Trophoblast cell (in vitro differentiated cells and primary cell): ENCODE results near the gene KY.

Experiments
- DNase-seq, 2 donors: peaks; one replicate each; pipeline ENCODE4 v3.0.0-alpha.2; 2016
- H2AFZ ChIP-seq: 2 replicates; pipeline ENCODE4 v1.6.1; 2013; ENCODE audit warnings: low read length, moderate library complexity, mild to moderate bottlenecking; ENCODE audit not compliant: insufficient read depth, poor library complexity
- H2AK5ac ChIP-seq: 2 replicates; pipeline ENCODE4 v1.6.1; 2013; ENCODE audit warnings: mild to moderate bottlenecking, low read length
- H2BK120ac ChIP-seq: 2 replicates; pipeline ENCODE4 v1.6.1; 2013; ENCODE audit warnings: low read length, mild to moderate bottlenecking, moderate library complexity; ENCODE audit not compliant: insufficient read depth, poor library complexity
- H2BK12ac ChIP-seq: 2 replicates; pipeline ENCODE4 v1.6.1; 2013; ENCODE audit warnings: mild to moderate bottlenecking, low read length, moderate library complexity
- H2BK5ac ChIP-seq: 2 replicates; pipeline ENCODE4 v1.6.1; 2013; ENCODE audit warnings: low read length, low read depth, moderate library complexity, mild to moderate bottlenecking; ENCODE audit not compliant: poor library complexity
- H3K14ac ChIP-seq: 2 replicates; pipeline ENCODE4 v1.6.1; 2013; ENCODE audit warnings: mild to moderate bottlenecking, low read length
- H3K18ac ChIP-seq: 2 replicates; pipeline ENCODE4 v1.6.1; 2013; ENCODE audit warnings: mild to moderate bottlenecking, low read length
- H3K23ac ChIP-seq: 2 replicates; pipeline ENCODE4 v1.6.1; 2013; ENCODE audit warnings: low read length
- H3K27ac ChIP-seq: 2 replicates; pipeline ENCODE4 v1.5.1; 2013; ENCODE audit warnings: low read depth, mild to moderate bottlenecking, inconsistent platforms, low read length, moderate library complexity
- H3K27me3 ChIP-seq: 2 replicates; pipeline ENCODE4 v1.6.1; 2013; ENCODE audit warnings: inconsistent platforms, mild to moderate bottlenecking, low read length, moderate library complexity; ENCODE audit not compliant: insufficient read depth
- H3K36me3 ChIP-seq, 2 experiments: 1 replicate in 1 of 2; 2 replicates in 1 of 2; pipeline ENCODE4 v1.6.1; 2013; ENCODE audit warnings: low read length in 2 of 2, mild to moderate bottlenecking in 2 of 2, moderate library complexity in 1 of 2; ENCODE audit not compliant: insufficient read depth in 2 of 2, control insufficient read depth in 1 of 2
- H3K4ac ChIP-seq: 2 replicates; pipeline ENCODE4 v1.6.1; 2013; ENCODE audit warnings: low read depth, mild to moderate bottlenecking, low read length, moderate library complexity
- H3K4me1 ChIP-seq, 2 experiments: 1 replicate in 1 of 2; 2 replicates in 1 of 2; pipeline ENCODE4 v1.6.1; 2013; ENCODE audit warnings: low read length in 2 of 2, mild to moderate bottlenecking in 2 of 2, moderate library complexity in 1 of 2; ENCODE audit not compliant: insufficient read depth in 2 of 2, control insufficient read depth in 1 of 2
- H3K4me2 ChIP-seq: 2 replicates; pipeline ENCODE4 v1.6.1; 2013; ENCODE audit warnings: inconsistent platforms, mild to moderate bottlenecking, low read length, moderate library complexity
- H3K4me3 ChIP-seq: 2 replicates; pipeline ENCODE4 v1.5.1; 2013; ENCODE audit warnings: mild to moderate bottlenecking, low read depth, low read length, inconsistent platforms
- H3K79me1 ChIP-seq: one replicate; pipeline ENCODE4 v1.6.1; 2013; ENCODE audit warnings: low read length
- H3K79me2 ChIP-seq: 2 replicates; pipeline ENCODE4 v1.6.1; 2013; ENCODE audit warnings: low read length, mild to moderate bottlenecking; ENCODE audit not compliant: control insufficient read depth, insufficient read depth, poor library complexity
- H3K9ac ChIP-seq: 2 replicates; pipeline ENCODE4 v1.6.1; 2013; ENCODE audit warnings: mild to moderate bottlenecking, low read length
- H3K9me3 ChIP-seq: 2 replicates; pipeline ENCODE4 v1.6.1; 2013; ENCODE audit warnings: low read depth, mild to moderate bottlenecking, control low read depth, inconsistent platforms, low read length; ENCODE audit not compliant: insufficient read depth
- H4K12ac ChIP-seq: 2 replicates; pipeline ENCODE4 v1.6.1; 2013; ENCODE audit warnings: low read depth, mild to moderate bottlenecking, low read length, moderate library complexity
- H4K8ac ChIP-seq: 2 replicates; pipeline ENCODE4 v1.6.1; 2013; ENCODE audit warnings: low read depth, mild to moderate bottlenecking, low read length, moderate library complexity
- H4K91ac ChIP-seq: one replicate; pipeline ENCODE4 v1.6.1; 2013; ENCODE audit warnings: low read depth, mild to moderate bottlenecking, low read length, moderate library complexity
- WGBS: extraction: QIAGEN DNeasy Blood & Tissue Kit; methylation state at CpG from one replicate; pipeline ENCODE4 v1.1.7; 2013; ENCODE audit warnings: missing lambda C conversion rate; ENCODE audit not compliant: insufficient read length, insufficient coverage; ENCODE audit errors: extremely low coverage; 5-methylcytosine and 5-hydroxymethylcytosine counted together

KY gene

GRCh38 chr3:134592806-134593205 is 58.0 kb downstream of the KY start:
- Histone ChIP-seq H3K18ac (no peak overlapping the region), H3K4me1 (peaks cover 6 to 8% of the 10 kb centered on the region in 2 experiments), H3K9ac (no peak overlapping the region), H2BK120ac (no peak overlapping the region), H2BK5ac (no peak overlapping the region), H4K8ac (no peak overlapping the region), H3K4me2 (no peak overlapping the region), H3K9me3 (peaks cover 3% of the 10 kb centered on the region), H4K91ac (no peak overlapping the region), H3K79me2 (no peaks in the 10 kb centered on the region), H2BK12ac (no peak overlapping the region), H3K27ac (no peak overlapping the region), H3K23ac (no peak overlapping the region), H3K4ac (no peak overlapping the region), H3K36me3 (no peaks in the 10 kb centered on the region), H3K79me1 (peaks cover 7% of the 10 kb centered on the region), H3K4me3 (no peak overlapping the region), H2AK5ac (no peak overlapping the region), H3K14ac (no peak overlapping the region), H4K12ac (no peak overlapping the region), H3K27me3 (no peaks in the 10 kb centered on the region), H2AFZ (no peak overlapping the region)
- DNase-seq, result no peak
- no CpG with 5 or more reads among the region's 5 CpGs for WGBS

GRCh38 chr3:134590766-134591165 is 60.1 kb downstream of the KY start:
- Histone ChIP-seq H3K23ac (no peak overlapping the region), H3K14ac (no peak overlapping the region), H3K4me2 (no peak overlapping the region), H2AFZ (no peak overlapping the region), H3K4me3 (no peak overlapping the region), H2AK5ac (no peak overlapping the region), H3K79me1 (no peaks in the 10 kb centered on the region), H3K27ac (peak overlapping the region; percentile 11), H3K9me3 (peaks cover 3% of the 10 kb centered on the region), H2BK120ac (no peak overlapping the region), H2BK5ac (no peak overlapping the region), H2BK12ac (no peak overlapping the region), H4K12ac (no peak overlapping the region), H4K8ac (no peak overlapping the region), H3K36me3 (no peaks in the 10 kb centered on the region), H3K4ac (no peak overlapping the region), H4K91ac (no peak overlapping the region), H3K27me3 (no peaks in the 10 kb centered on the region), H3K18ac (no peak overlapping the region), H3K9ac (no peak overlapping the region), H3K79me2 (no peaks in the 10 kb centered on the region), H3K4me1 (no peaks in the 10 kb centered on the region)
- peak; percentile 62 to 73 for DNase-seq

- Histone ChIP-seq H2AFZ (no peak overlapping the region), H3K9me3 (no peaks in the 10 kb centered on the region), H4K8ac (no peak overlapping the region), H3K79me2 (no peaks in the 10 kb centered on the region), H3K4ac (no peak overlapping the region), H2BK5ac (no peak overlapping the region), H3K4me1 (peaks cover 0 to 3% of the 10 kb centered on the region in 2 experiments), H3K27me3 (no peaks in the 10 kb centered on the region), H4K91ac (no peak overlapping the region), H3K4me2 (no peak overlapping the region), H3K27ac (no peak overlapping the region), H2BK12ac (no peak overlapping the region), H3K36me3 (no peaks in the 10 kb centered on the region), H2AK5ac (no peak overlapping the region), H3K79me1 (no peaks in the 10 kb centered on the region), H3K23ac (no peak overlapping the region), H3K14ac (no peak overlapping the region), H2BK120ac (no peak overlapping the region), H3K4me3 (no peak overlapping the region), H4K12ac (no peak overlapping the region), H3K9ac (no peak overlapping the region), H3K18ac (no peak overlapping the region)
- DNase-seq, result no peak
- WGBS, result no CpG with 5 or more reads among the region's 3 CpGs
Measured at GRCh38 chr3:134579141-134579665, 71.6 kb downstream of the KY start.

- Histone ChIP-seq H2AK5ac (no peak overlapping the region), H3K79me2 (no peaks in the 10 kb centered on the region), H3K4me3 (no peak overlapping the region), H3K4me2 (no peak overlapping the region), H3K9me3 (no peaks in the 10 kb centered on the region), H2BK5ac (no peak overlapping the region), H3K23ac (no peak overlapping the region), H3K79me1 (no peaks in the 10 kb centered on the region), H3K14ac (no peak overlapping the region), H4K12ac (no peak overlapping the region), H2BK120ac (no peak overlapping the region), H3K36me3 (no peaks in the 10 kb centered on the region), H3K9ac (no peak overlapping the region), H3K27me3 (no peaks in the 10 kb centered on the region), H4K91ac (no peak overlapping the region), H3K4me1 (peaks cover 0 to 3% of the 10 kb centered on the region in 2 experiments), H4K8ac (no peak overlapping the region), H3K18ac (no peak overlapping the region), H3K27ac (no peak overlapping the region), H2AFZ (no peak overlapping the region), H2BK12ac (no peak overlapping the region), H3K4ac (no peak overlapping the region)
- DNase-seq, result no peak
- no CpG with 5 or more reads among the region's 3 CpGs for WGBS
Measured at GRCh38 chr3:134576831-134577230, 74.0 kb downstream of the KY start.
